Frontal cortex (tissue), 4 donors: ENCODE data around the gene GBA3. TPM values are rescaled to one million over a fixed set of nuclear protein-coding genes. Genes with fewer than 3 reads are reported as not detected.

Source experiments
- DNase-seq, 2 donors: peaks; one replicate each; pipeline ENCODE4 v3.0.0; 2012; ENCODE audit warnings: low spot score in 2 of 2
- FAIRE-seq: peaks from 2 replicates; lab custom pipeline; 2012; peaks lifted over from hg19 to GRCh38; lab: Jason Lieb, UNC
- total RNA-seq: library from RNA; depleted of rRNA; stranded (reverse); fragments of >200 nt; gene quantifications from one replicate; pipeline ENCODE4 v1.2.3, GENCODE V29; 2014
- donor health status: control.
- donor health status: control.
- donor health status: control.

Gene GBA3
- total RNA-seq, 1 donor from 2014 or later = 0.41 TPM

- no peak for FAIRE-seq
- DNase-seq = no peak
Measured at GRCh38 chr4:22764183-22764582, 71.4 kb downstream of the GBA3 start.

- FAIRE-seq = no peak
- no peak for DNase-seq
Measured at GRCh38 chr4:22766068-22766467, 73.3 kb downstream of the GBA3 start.

- FAIRE-seq = no peak
- DNase-seq = no peak
Measured at GRCh38 chr4:22778547-22779163, 85.9 kb downstream of the GBA3 start.

GRCh38 chr4:22780317-22780716, 87.6 kb downstream of the GBA3 start:
- FAIRE-seq (no peak), DNase-seq (no peak)

- FAIRE-seq (no peak), DNase-seq (no peak)
Measured at GRCh38 chr4:22780797-22781196, 88.1 kb downstream of the GBA3 start.

GRCh38 chr4:22787753-22788375, 95.1 kb downstream of the GBA3 start:
- FAIRE-seq (no peak), DNase-seq (no peak)

- FAIRE-seq (no peak), DNase-seq (no peak)
Measured at GRCh38 chr4:22790631-22791030, 97.9 kb downstream of the GBA3 start.

GRCh38 chr4:22794732-22795131, 102.0 kb downstream of the GBA3 start:
- FAIRE-seq = no peak
- DNase-seq = no peak

- no peak for FAIRE-seq
- DNase-seq = no peak
Measured at GRCh38 chr4:22801391-22801790, 108.7 kb downstream of the GBA3 start.

- no peak for FAIRE-seq
- no peak for DNase-seq
Measured at GRCh38 chr4:22802876-22803275, 110.1 kb downstream of the GBA3 start.

GRCh38 chr4:22803512-22803911, 110.8 kb downstream of the GBA3 start:
- DNase-seq (no peak), FAIRE-seq (no peak)

- FAIRE-seq = no peak
- DNase-seq = no peak
Measured at GRCh38 chr4:22814906-22815305, 122.2 kb downstream of the GBA3 start.

- FAIRE-seq (no peak), DNase-seq (no peak)
Measured at GRCh38 chr4:22824091-22824490, 131.4 kb downstream of the GBA3 start.

GRCh38 chr4:22842360-22843018, 149.8 kb downstream of the GBA3 start:
- DNase-seq = no peak
- FAIRE-seq = no peak

GRCh38 chr4:22848332-22848731, 155.6 kb downstream of the GBA3 start:
- FAIRE-seq = no peak
- no peak for DNase-seq

GRCh38 chr4:22850055-22850454, 157.3 kb downstream of the GBA3 start:
- DNase-seq (no peak), FAIRE-seq (no peak)

- FAIRE-seq (no peak), DNase-seq (no peak)
Measured at GRCh38 chr4:22850630-22851029, 157.9 kb downstream of the GBA3 start.

GRCh38 chr4:22857411-22857810, 164.7 kb downstream of the GBA3 start:
- FAIRE-seq (no peak), DNase-seq (no peak)

GRCh38 chr4:22859318-22859717, 166.6 kb downstream of the GBA3 start:
- DNase-seq = no peak
- no peak for FAIRE-seq
